Astrocyte (in vitro differentiated cells and primary cell): ENCODE measurements around the gene DGCR2. TPM values are rescaled to one million over a fixed set of nuclear protein-coding genes. Genes with fewer than 3 reads are reported as not detected.

ENCODE experiments used
- DNase-seq: peaks from one replicate; pipeline ENCODE4 v3.0.0-alpha.2; 2010; ENCODE audit warnings: low read depth
- FAIRE-seq: peaks from 2 replicates; lab custom pipeline; 2011; peaks lifted over from hg19 to GRCh38; lab: Jason Lieb, UNC
- H2AFZ ChIP-seq: 2 replicates; pipeline ENCODE4 v1.6.0; 2012; ENCODE audit warnings: low read depth, low read length, inconsistent platforms
- H3K27ac ChIP-seq: 2 replicates; pipeline ENCODE4 v1.5.1; 2011; ENCODE audit warnings: low read depth, low read length, inconsistent platforms
- H3K27me3 ChIP-seq: 2 replicates; pipeline ENCODE4 v1.6.0; 2011; ENCODE audit warnings: low read length, inconsistent platforms; ENCODE audit not compliant: insufficient read depth
- H3K36me3 ChIP-seq: 2 replicates; pipeline ENCODE4 v1.5.1; 2011; ENCODE audit warnings: low read length, inconsistent platforms; ENCODE audit not compliant: insufficient read depth
- H3K4me1 ChIP-seq: 2 replicates; pipeline ENCODE4 v1.5.1; 2011; ENCODE audit warnings: low read length, inconsistent platforms; ENCODE audit not compliant: insufficient read depth
- H3K4me2 ChIP-seq: 2 replicates; pipeline ENCODE4 v1.6.0; 2012; ENCODE audit warnings: low read length, inconsistent platforms
- H3K4me3 ChIP-seq: 2 replicates; pipeline ENCODE4 v1.5.1; 2011; ENCODE audit warnings: low read depth, mild to moderate bottlenecking, low read length, inconsistent platforms; ENCODE audit not compliant: insufficient read depth
- H3K79me2 ChIP-seq: 2 replicates; pipeline ENCODE4 v1.6.0; 2012; ENCODE audit warnings: mild to moderate bottlenecking, low read length, inconsistent platforms; ENCODE audit not compliant: insufficient read depth
- H3K9ac ChIP-seq: 2 replicates; pipeline ENCODE4 v1.6.0; 2012; ENCODE audit warnings: mild to moderate bottlenecking, low read length, inconsistent platforms
- H3K9me3 ChIP-seq: 2 replicates; pipeline ENCODE4 v1.5.1; 2012; ENCODE audit warnings: low read depth, mild to moderate bottlenecking, low read length, inconsistent platforms; ENCODE audit not compliant: insufficient read depth
- H4K20me1 ChIP-seq: 2 replicates; pipeline ENCODE4 v1.6.0; 2012; ENCODE audit warnings: low read length, inconsistent platforms; ENCODE audit not compliant: insufficient read depth
- H3K27ac Mint-ChIP-seq: one replicate; pipeline ENCODE4 v1.8.0; 2021; ENCODE audit warnings: mild to moderate bottlenecking, mixed read lengths; ENCODE audit not compliant: unreplicated experiment
- H3K27me3 Mint-ChIP-seq: one replicate; pipeline ENCODE4 v1.8.0; 2021; ENCODE audit warnings: low read depth, mixed read lengths; ENCODE audit not compliant: unreplicated experiment
- H3K36me3 Mint-ChIP-seq: one replicate; pipeline ENCODE4 v1.8.0; 2021; ENCODE audit warnings: low read depth, mixed read lengths; ENCODE audit not compliant: unreplicated experiment
- H3K4me1 Mint-ChIP-seq: one replicate; pipeline ENCODE4 v1.8.0; 2021; ENCODE audit warnings: low read depth, mixed read lengths; ENCODE audit not compliant: unreplicated experiment
- H3K4me3 Mint-ChIP-seq: one replicate; pipeline ENCODE4 v1.8.0; 2021; ENCODE audit warnings: mild to moderate bottlenecking, moderate library complexity, mixed read lengths; ENCODE audit not compliant: unreplicated experiment
- H3K9me3 Mint-ChIP-seq: one replicate; pipeline ENCODE4 v1.8.0; 2021; ENCODE audit warnings: mild to moderate bottlenecking, mixed read lengths; ENCODE audit not compliant: unreplicated experiment
- CTCF ChIP-seq: IDR thresholded peaks from 2 replicates; pipeline ENCODE4 v1.5.1; 2011; ENCODE audit warnings: low read depth, mild to moderate bottlenecking, inconsistent platforms, low read length, moderate library complexity; ENCODE audit not compliant: insufficient read depth
- EZH2 ChIP-seq: IDR thresholded peaks from 2 replicates; pipeline ENCODE4 v1.6.1; 2012; ENCODE audit warnings: mild to moderate bottlenecking, low read length, inconsistent platforms; ENCODE audit not compliant: insufficient read depth
- total RNA-seq: library from RNA; stranded (reverse); gene quantifications from 2 replicates; pipeline ENCODE4 v1.2.1, GENCODE V29; 2021

DGCR2 gene
- total RNA-seq, 1 donor from 2014 or later: 49.4 TPM

GRCh38 chr22:19120829-19121630 lies 1.2 kb downstream of the DGCR2 start:
- H3K36me3 Mint-ChIP-seq: peaks cover 2% of the 10 kb centered on the region
- H3K79me2 ChIP-seq: peaks cover 58% of the 10 kb centered on the region
- DNase-seq (peak; percentile 49), FAIRE-seq (peak; percentile 5)
- peak overlapping the region; percentile 54 for H2AFZ ChIP-seq
- peak overlapping the region; percentile 88 for H3K4me2 ChIP-seq
- peak overlapping the region; percentile 96 for H3K4me3 Mint-ChIP-seq
- H3K36me3 ChIP-seq: no peaks in the 10 kb centered on the region
- no peaks in the 10 kb centered on the region for H3K9me3 ChIP-seq
- H3K4me3 ChIP-seq: peak overlapping the region; percentile 79
- H3K4me1 Mint-ChIP-seq: peaks cover 14% of the 10 kb centered on the region
- H4K20me1 ChIP-seq: peaks cover 56% of the 10 kb centered on the region
- H3K9me3 Mint-ChIP-seq: no peaks in the 10 kb centered on the region
- H3K27me3 Mint-ChIP-seq: peaks cover 12% of the 10 kb centered on the region
- H3K27me3 ChIP-seq: no peaks in the 10 kb centered on the region
- H3K9ac ChIP-seq: peak overlapping the region; percentile 91
- H3K4me1 ChIP-seq: peaks cover 12% of the 10 kb centered on the region
- peak overlapping the region; percentile 25 for H3K27ac ChIP-seq
- TF ChIP-seq EZH2 (no peak), CTCF (no peak)
- peak overlapping the region; percentile 72 for H3K27ac Mint-ChIP-seq

GRCh38 chr22:19119949-19120348 lies 2.3 kb downstream of the DGCR2 start:
- H3K27ac Mint-ChIP-seq: no peak overlapping the region
- no peak for FAIRE-seq
- H4K20me1 ChIP-seq: peaks cover 66% of the 10 kb centered on the region

More at GRCh38 chr22:19119949-19120348, 2.3 kb downstream of the DGCR2 start:
- no peak for TF ChIP-seq CTCF
- H3K27ac ChIP-seq: no peak overlapping the region
- no peaks in the 10 kb centered on the region for H3K9me3 ChIP-seq
- H3K27me3 ChIP-seq: no peaks in the 10 kb centered on the region
- H3K4me3 ChIP-seq: no peak overlapping the region
- no peak overlapping the region for H3K9ac ChIP-seq
- no peaks in the 10 kb centered on the region for H3K36me3 ChIP-seq
- peaks cover 17% of the 10 kb centered on the region for H3K4me1 Mint-ChIP-seq
- H3K4me3 Mint-ChIP-seq: peak overlapping the region; percentile 96
- H3K4me2 ChIP-seq: peak overlapping the region; percentile 88
- no peak overlapping the region for H2AFZ ChIP-seq
- H3K4me1 ChIP-seq: peaks cover 12% of the 10 kb centered on the region
- peaks cover 4% of the 10 kb centered on the region for H3K27me3 Mint-ChIP-seq
- H3K36me3 Mint-ChIP-seq: peaks cover 2% of the 10 kb centered on the region
- H3K79me2 ChIP-seq: peaks cover 69% of the 10 kb centered on the region
- no peaks in the 10 kb centered on the region for H3K9me3 Mint-ChIP-seq
- no peak for DNase-seq
